Fibroblast of mammary gland (primary cell): ENCODE results near the gene KLC1.

ENCODE experiments used
- DNase-seq: peaks from one replicate; pipeline ENCODE4 v3.0.0-alpha.2; 2010; ENCODE audit warnings: low read depth
- H3K4me3 ChIP-seq: 2 replicates; pipeline ENCODE4 v1.5.1; 2011; ENCODE audit warnings: low read depth, mild to moderate bottlenecking, low read length, moderate library complexity; ENCODE audit not compliant: control insufficient read depth
- TF ChIP-seq, protein P1 (sequence below): conservative IDR thresholded peaks from 2 replicates; pipeline ENCODE4 v1.5.1; 2011; ENCODE audit warnings: low read depth, low read length, inconsistent platforms; ENCODE audit not compliant: control insufficient read depth, insufficient read depth

The KLC1 gene

DNA sequence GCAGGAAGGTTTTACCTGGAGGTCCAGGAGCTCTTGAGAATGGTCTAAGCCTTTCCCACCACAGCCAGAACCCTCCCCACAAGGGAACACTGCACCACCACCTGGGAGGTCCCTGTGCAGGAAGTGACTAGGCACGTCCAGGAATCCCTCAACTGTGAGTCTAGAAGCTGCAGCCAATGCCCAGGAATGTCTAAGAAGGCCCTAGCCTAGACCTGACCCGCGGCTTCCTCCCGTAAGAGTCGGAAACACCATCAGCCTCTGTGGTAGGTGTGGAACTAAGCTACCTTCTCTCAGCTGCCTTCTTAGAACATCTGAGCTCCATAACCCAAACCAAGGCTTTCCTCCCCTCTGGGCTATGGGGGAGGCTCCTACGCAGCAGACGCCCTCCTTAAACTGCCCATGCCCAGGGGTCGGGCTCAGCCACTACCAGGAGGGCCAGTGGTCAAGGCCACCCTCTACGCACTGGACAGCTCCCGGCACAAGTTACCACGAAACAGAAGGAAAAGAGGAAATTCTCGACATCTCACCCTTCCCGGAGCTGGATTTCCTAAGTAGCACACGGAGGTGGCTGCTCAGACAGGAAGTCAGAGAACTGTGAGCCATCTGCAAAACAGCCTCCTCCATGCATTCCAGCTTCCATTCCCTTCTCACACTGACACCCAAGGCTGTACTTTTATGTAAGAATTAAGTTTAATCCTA is 112.1 kb downstream of the KLC1 start:
- DNase-seq, result peak; percentile 22
- no peak overlapping the region for H3K4me3 ChIP-seq
- TF ChIP-seq, protein P1, sequence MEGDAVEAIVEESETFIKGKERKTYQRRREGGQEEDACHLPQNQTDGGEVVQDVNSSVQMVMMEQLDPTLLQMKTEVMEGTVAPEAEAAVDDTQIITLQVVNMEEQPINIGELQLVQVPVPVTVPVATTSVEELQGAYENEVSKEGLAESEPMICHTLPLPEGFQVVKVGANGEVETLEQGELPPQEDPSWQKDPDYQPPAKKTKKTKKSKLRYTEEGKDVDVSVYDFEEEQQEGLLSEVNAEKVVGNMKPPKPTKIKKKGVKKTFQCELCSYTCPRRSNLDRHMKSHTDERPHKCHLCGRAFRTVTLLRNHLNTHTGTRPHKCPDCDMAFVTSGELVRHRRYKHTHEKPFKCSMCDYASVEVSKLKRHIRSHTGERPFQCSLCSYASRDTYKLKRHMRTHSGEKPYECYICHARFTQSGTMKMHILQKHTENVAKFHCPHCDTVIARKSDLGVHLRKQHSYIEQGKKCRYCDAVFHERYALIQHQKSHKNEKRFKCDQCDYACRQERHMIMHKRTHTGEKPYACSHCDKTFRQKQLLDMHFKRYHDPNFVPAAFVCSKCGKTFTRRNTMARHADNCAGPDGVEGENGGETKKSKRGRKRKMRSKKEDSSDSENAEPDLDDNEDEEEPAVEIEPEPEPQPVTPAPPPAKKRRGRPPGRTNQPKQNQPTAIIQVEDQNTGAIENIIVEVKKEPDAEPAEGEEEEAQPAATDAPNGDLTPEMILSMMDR, result no peak

DNA sequence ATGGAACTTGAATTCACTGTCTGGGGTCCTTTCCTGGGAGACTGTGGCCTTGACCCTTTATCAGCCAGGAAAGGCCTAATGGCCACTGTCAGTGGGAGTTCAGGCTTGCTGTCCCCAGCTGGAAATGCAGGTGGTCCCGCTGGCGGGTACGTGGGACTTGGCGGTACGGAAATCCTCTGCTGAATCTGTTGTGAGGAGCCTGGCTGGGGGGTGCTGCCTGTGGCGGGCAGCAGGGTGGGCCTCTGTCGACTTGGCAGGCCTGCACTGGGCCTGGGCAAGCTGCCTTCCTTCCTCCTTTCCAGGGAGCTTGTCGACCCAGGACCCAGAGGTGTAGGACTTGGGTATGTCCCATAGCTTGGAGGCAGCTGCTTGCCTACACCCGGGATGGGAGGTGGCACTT is 112.9 kb downstream of the KLC1 start:
- DNase-seq, result no peak
- no peak overlapping the region for H3K4me3 ChIP-seq
- TF ChIP-seq, protein P1, result no peak

DNA sequence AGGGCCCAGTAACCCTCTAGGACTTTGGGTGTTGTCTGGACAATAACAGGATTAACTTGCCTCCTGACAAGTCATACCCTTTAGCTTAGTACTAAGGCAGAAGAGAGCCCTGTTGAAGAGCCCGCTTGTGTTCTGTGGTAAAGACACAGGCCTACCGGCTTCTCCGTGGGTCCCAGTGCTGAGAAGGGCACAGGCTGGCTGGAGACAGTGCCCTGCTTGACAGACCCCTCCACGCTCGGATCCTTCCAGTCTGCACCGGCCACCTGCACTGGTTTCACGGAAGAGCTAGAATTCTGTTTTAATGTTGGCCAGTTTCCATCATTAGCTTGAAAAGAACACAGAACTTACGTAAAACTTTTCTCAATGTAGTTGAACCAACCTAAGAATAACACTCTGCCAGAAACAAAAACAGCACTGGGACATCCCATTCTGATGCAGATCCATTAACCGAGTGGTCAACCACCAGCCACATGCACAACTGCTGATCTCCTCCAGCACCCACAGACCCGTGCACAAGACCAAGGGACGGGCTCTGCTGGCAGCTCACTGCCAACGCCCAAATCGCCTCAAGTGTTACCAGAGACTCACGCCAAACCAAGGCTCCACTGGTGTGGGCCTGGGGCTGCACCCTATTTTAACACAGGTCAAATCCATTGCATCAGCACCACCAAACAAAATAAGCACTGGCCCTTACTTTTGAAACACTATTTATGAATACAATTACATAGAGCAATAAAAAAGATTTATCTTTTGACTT is 113.7 kb downstream of the KLC1 start:
- no peak for DNase-seq
- H3K4me3 ChIP-seq, result no peak overlapping the region
- TF ChIP-seq, protein P1, result no peak

DNA sequence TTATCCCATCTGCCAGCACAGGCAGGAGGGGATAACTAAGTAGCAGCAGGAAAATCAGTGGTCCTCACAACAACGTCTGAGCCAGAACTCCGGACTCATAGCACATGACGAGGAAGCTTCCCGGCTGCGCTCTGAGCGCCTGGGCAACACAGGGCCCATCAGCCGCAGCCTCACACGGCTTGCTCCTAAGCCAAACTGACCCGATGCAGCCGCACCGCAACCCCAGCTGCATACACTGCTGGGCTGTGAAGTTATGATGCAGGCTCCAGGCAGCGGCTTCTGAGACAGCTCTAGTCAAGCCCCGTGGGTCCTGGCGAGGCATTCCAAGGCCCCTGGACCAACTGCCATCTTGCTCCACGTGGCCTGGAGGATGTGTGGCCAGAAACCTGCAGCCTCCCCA is 114.7 kb downstream of the KLC1 start:
- TF ChIP-seq, protein P1, result no peak
- H3K4me3 ChIP-seq, result no peak overlapping the region
- no peak for DNase-seq

DNA sequence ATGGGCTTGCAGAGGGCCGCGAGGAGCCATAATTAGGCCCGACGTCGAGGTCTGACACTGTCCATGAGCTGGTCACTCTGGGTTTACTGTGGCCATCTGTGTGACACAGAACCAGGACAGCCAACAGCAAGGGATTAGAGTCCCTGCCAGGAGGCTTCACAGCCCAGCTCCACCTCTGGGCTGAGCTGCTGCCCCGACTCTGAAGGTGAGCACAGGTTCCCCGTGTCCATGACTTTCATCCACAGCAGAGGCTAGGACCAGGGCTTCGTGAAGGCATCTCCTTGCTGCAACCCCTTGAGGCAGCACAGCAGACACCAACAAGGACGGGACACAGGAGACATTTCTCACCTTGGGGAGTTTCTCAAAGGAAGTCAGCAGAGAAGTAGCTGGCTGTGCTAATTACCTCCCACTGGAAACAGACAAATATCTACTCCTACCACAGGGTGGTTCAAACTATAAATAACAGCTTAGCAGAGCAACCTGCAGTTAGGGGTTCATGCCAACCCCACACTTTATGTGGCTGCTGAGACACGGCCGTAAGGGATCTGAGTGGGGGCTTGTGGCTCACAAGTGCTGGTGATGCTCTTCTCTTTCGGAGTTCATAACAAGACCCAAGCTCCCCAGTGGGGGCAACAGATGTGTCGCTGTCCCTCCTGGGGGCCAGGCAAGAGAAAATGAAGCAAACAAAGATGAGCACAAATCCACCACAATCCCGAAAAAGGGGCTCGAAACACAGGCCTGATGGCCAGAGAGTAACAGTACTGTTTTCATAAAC is 115.8 kb downstream of the KLC1 start:
- DNase-seq, result no peak
- TF ChIP-seq, protein P1, result no peak

DNA sequence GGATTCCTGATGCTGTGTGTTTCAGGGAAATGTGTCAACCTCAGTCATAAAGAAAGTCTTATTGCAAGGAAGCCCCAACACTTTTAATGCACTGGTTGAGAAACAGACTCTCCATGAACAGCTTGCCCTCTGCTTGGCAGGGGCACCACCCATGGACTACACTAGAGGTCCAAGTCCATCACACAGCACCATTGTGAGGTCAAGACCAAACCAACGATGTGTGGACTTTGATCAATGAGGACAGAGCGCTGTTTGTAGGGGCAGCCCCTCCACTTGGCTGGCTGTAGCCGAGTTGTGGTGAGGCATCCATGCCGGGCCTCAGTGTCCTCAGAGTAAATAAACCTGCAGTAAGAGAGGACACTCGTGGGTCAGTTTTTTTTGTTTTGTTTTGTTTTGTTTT is 116.4 kb downstream of the KLC1 start:
- DNase-seq, result no peak
- TF ChIP-seq, protein P1, result no peak
- no peak overlapping the region for H3K4me3 ChIP-seq

More for the DNA sequence above, 115.8 kb downstream of the KLC1 start:
- no peak overlapping the region for H3K4me3 ChIP-seq
